Nephron progenitor cell (in vitro differentiated cells): ENCODE measurements around the gene ATP2B2.

ENCODE experiments used
- DNase-seq: peaks from one replicate; pipeline ENCODE4 v3.0.0; 2021
- H3K27ac Mint-ChIP-seq: 2 replicates; pipeline ENCODE4 v1.8.0; 2021; ENCODE audit warnings: mild to moderate bottlenecking, moderate library complexity, mixed read lengths
- H3K27me3 Mint-ChIP-seq: 2 replicates; pipeline ENCODE4 v1.8.0; 2021; ENCODE audit warnings: mild to moderate bottlenecking, low read depth, mixed read lengths; ENCODE audit not compliant: poor library complexity
- H3K36me3 Mint-ChIP-seq: 2 replicates; pipeline ENCODE4 v1.8.0; 2021; ENCODE audit warnings: low read depth, mixed read lengths
- H3K4me1 Mint-ChIP-seq: 2 replicates; pipeline ENCODE4 v1.8.0; 2021; ENCODE audit warnings: mixed read lengths
- H3K4me3 Mint-ChIP-seq: 2 replicates; pipeline ENCODE4 v1.8.0; 2021; ENCODE audit warnings: mild to moderate bottlenecking, moderate library complexity, mixed read lengths
- H3K9me3 Mint-ChIP-seq: 2 replicates; pipeline ENCODE4 v1.8.0; 2021; ENCODE audit warnings: mild to moderate bottlenecking, moderate library complexity, mixed read lengths
- CTCF ChIP-seq: fragments of 200-600 bp; sonication (generic); IDR thresholded peaks from 2 replicates; pipeline ENCODE4 v1.5.0; 2021; ENCODE audit warnings: antibody characterized with exemption

ATP2B2 gene

GRCh38 chr3:10407361-10407760 lies 98.0 kb downstream of the ATP2B2 start:
- no peak for DNase-seq
- Mint-ChIP-seq H3K9me3 (no peaks in the 10 kb centered on the region), H3K27ac (peak overlapping the region; percentile 1), H3K4me1 (peaks cover 12% of the 10 kb centered on the region), H3K4me3 (no peak overlapping the region), H3K27me3 (peaks cover 15% of the 10 kb centered on the region), H3K36me3 (no peaks in the 10 kb centered on the region)
- TF ChIP-seq CTCF = no peak

GRCh38 chr3:10406414-10406813 lies 99.0 kb downstream of the ATP2B2 start:
- Mint-ChIP-seq H3K27ac (peak overlapping the region; percentile 28), H3K36me3 (no peaks in the 10 kb centered on the region), H3K9me3 (no peaks in the 10 kb centered on the region), H3K4me3 (no peak overlapping the region), H3K4me1 (peaks cover 12% of the 10 kb centered on the region), H3K27me3 (peaks cover 15% of the 10 kb centered on the region)
- DNase-seq = no peak
- no peak for TF ChIP-seq CTCF

GRCh38 chr3:10405816-10406215 lies 99.6 kb downstream of the ATP2B2 start:
- Mint-ChIP-seq H3K27me3 (peaks cover 10% of the 10 kb centered on the region), H3K36me3 (no peaks in the 10 kb centered on the region), H3K4me1 (peaks cover 12% of the 10 kb centered on the region), H3K4me3 (no peak overlapping the region), H3K9me3 (no peaks in the 10 kb centered on the region), H3K27ac (no peak overlapping the region)
- no peak for TF ChIP-seq CTCF
- no peak for DNase-seq

GRCh38 chr3:10404876-10405275 lies 100.5 kb downstream of the ATP2B2 start:
- H3K36me3 Mint-ChIP-seq = no peaks in the 10 kb centered on the region
- no peak overlapping the region for H3K27ac Mint-ChIP-seq
- TF ChIP-seq CTCF = no peak
- H3K4me1 Mint-ChIP-seq = peaks cover 18% of the 10 kb centered on the region
- H3K27me3 Mint-ChIP-seq = peaks cover 14% of the 10 kb centered on the region
- DNase-seq = no peak
- no peak overlapping the region for H3K4me3 Mint-ChIP-seq
- H3K9me3 Mint-ChIP-seq = no peaks in the 10 kb centered on the region

GRCh38 chr3:10404377-10404776 lies 101.0 kb downstream of the ATP2B2 start:
- peaks cover 18% of the 10 kb centered on the region for H3K4me1 Mint-ChIP-seq
- no peak overlapping the region for H3K4me3 Mint-ChIP-seq
- H3K36me3 Mint-ChIP-seq = no peaks in the 10 kb centered on the region
- H3K27ac Mint-ChIP-seq = no peak overlapping the region
- no peaks in the 10 kb centered on the region for H3K9me3 Mint-ChIP-seq
- peaks cover 16% of the 10 kb centered on the region for H3K27me3 Mint-ChIP-seq
- no peak for DNase-seq
- TF ChIP-seq CTCF = no peak

- Mint-ChIP-seq H3K27ac (no peak overlapping the region), H3K9me3 (no peaks in the 10 kb centered on the region), H3K36me3 (no peaks in the 10 kb centered on the region), H3K27me3 (peaks cover 18% of the 10 kb centered on the region), H3K4me1 (peaks cover 14% of the 10 kb centered on the region), H3K4me3 (no peak overlapping the region)
- no peak for TF ChIP-seq CTCF
- no peak for DNase-seq
Measured at GRCh38 chr3:10401990-10402761, 103.2 kb downstream of the ATP2B2 start.
